Measurements from ENCODE around the gene SCFD1.
"Not testable (repeated sequence)": the region's sequence is repeated elsewhere in the genome, so short reads cannot be mapped to it uniquely, and the experiment has no call there.

Gene SCFD1

GRCh38 chr14:30678926-30679431, 56.9 kb downstream of the SCFD1 start:
- no peak for DNase-seq (ENCODE audit: low read depth)

- no peak for DNase-seq (ENCODE audit: low read depth)
Observed at GRCh38 chr14:30680036-30680435, 57.9 kb downstream of the SCFD1 start.

GRCh38 chr14:30680776-30681175, 58.7 kb downstream of the SCFD1 start:
- not testable (repeated sequence) for DNase-seq (ENCODE audit: low read depth)

- DNase-seq (ENCODE audit: low read depth), result no peak
Observed at GRCh38 chr14:30681752-30682355, 59.7 kb downstream of the SCFD1 start.

GRCh38 chr14:30690487-30691355, 68.6 kb downstream of the SCFD1 start:
- not testable (repeated sequence) for DNase-seq (ENCODE audit: low read depth)

- no peak for DNase-seq (ENCODE audit: low read depth)
Observed at GRCh38 chr14:30691751-30692398, 69.8 kb downstream of the SCFD1 start.

GRCh38 chr14:30692669-30693068, 70.5 kb downstream of the SCFD1 start:
- DNase-seq (ENCODE audit: low read depth), result no peak

- no peak for DNase-seq (ENCODE audit: low read depth)
Observed at GRCh38 chr14:30698463-30698862, 76.3 kb downstream of the SCFD1 start.

- DNase-seq (ENCODE audit: low read depth), result no peak
Observed at GRCh38 chr14:30706704-30707103, 84.6 kb downstream of the SCFD1 start.

GRCh38 chr14:30708157-30708556, 86.0 kb downstream of the SCFD1 start:
- no peak for DNase-seq (ENCODE audit: low read depth)

- no peak for DNase-seq (ENCODE audit: low read depth)
Observed at GRCh38 chr14:30709201-30709600, 87.1 kb downstream of the SCFD1 start.

- no peak for DNase-seq (ENCODE audit: low read depth)
Observed at GRCh38 chr14:30710876-30711275, 88.8 kb downstream of the SCFD1 start.

GRCh38 chr14:30719137-30719536, 97.0 kb downstream of the SCFD1 start:
- no peak for DNase-seq (ENCODE audit: low read depth)

GRCh38 chr14:30725763-30726162, 103.6 kb downstream of the SCFD1 start:
- DNase-seq (ENCODE audit: low read depth), result no peak

GRCh38 chr14:30728471-30728870, 106.4 kb downstream of the SCFD1 start:
- DNase-seq (ENCODE audit: low read depth), result no peak

GRCh38 chr14:30737916-30738315, 115.8 kb downstream of the SCFD1 start:
- no peak for DNase-seq (ENCODE audit: low read depth)

- DNase-seq (ENCODE audit: low read depth), result no peak
Observed at GRCh38 chr14:30738978-30739377, 116.9 kb downstream of the SCFD1 start.

GRCh38 chr14:30748343-30748742, 126.2 kb downstream of the SCFD1 start:
- no peak for DNase-seq (ENCODE audit: low read depth)

GRCh38 chr14:30751646-30752416, 129.7 kb downstream of the SCFD1 start:
- DNase-seq (ENCODE audit: low read depth), result no peak

GRCh38 chr14:30753452-30753851, 131.3 kb downstream of the SCFD1 start:
- no peak for DNase-seq (ENCODE audit: low read depth)

- DNase-seq (ENCODE audit: low read depth), result no peak
Observed at GRCh38 chr14:30754778-30755177, 132.7 kb downstream of the SCFD1 start.

GRCh38 chr14:30756594-30756993, 134.5 kb downstream of the SCFD1 start:
- DNase-seq (ENCODE audit: low read depth), result no peak
